Activated effector memory CD4-positive, alpha-beta T cell treated with Interleukin-2 at 50 U/mL for 16 hours (primary cell): ENCODE measurements around the gene KAZALD1.
"Not testable (repeated sequence)": the region's sequence is repeated elsewhere in the genome, so short reads cannot be mapped to it uniquely, and the experiment has no call there.

Source experiments
- DNase-seq: peaks from one replicate; pipeline ENCODE4 v3.0.0-alpha.2; 2020

The KAZALD1 gene

GRCh38 chr10:101031128-101031795 lies 30.5 kb upstream of the KAZALD1 start, which contains the start of the genes PDZD7 and SFXN3:
Gene PDZD7 (minus strand): TSS chr10:101031129. CDS start chr10:101030219, 910 bp downstream.
Gene SFXN3 (plus strand): TSS chr10:101031234. CDS start chr10:101034695, 3,461 bp downstream.
- DNase-seq: peak; percentile 95

GRCh38 chr10:101031796-101032636 lies 29.8 kb upstream of the KAZALD1 start:
- DNase-seq: peak; percentile 70

DNA sequence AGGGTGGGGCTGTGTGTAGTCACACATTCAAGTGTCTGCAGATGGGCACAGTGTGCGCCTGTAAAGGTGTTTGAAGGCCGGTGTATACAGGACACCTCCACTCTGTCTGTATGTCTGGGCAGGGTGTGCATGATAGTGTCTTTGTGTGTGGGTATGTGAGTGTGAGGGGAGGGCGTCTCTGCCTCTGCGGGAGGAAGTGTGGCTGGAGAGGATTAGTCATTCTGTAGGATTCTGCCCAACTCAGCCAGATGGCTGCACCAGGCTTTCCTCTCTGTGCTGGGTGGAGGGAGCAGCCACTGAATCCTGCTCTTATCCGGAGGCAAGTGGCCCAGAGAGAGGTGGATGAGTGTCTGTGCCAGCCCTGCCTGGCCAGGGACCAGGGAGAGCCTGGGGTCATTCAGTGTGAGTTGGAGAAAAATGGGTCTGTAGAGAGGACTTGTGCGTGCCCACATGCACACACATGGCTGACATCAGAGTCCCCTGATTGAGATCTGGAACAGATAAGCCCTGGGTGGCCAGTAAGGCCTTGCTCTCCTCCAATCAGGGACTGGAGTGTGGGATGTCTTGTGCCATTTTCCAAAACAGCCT lies 29.1 kb upstream of the KAZALD1 start:
- peak; percentile 40 for DNase-seq

DNA sequence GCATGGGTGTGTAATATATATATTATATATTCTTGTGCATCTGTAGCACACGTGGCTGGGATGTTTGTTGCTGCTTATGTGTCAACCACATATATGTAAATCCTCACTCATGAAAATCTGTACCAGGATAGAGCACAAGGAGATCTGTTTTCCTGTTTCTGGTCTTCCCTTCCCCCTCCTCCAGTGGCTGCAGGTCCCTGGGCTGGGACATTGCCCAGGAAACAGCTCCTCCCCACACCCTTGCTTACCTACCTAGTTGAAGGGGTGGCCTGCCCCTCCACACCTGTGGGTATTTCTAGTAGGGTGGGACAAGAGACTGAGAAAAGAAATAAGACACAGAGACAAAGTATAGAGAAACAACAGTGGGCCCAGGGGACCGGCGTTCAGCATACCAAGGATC lies 28.5 kb upstream of the KAZALD1 start:
- DNase-seq: no peak

- DNase-seq: not testable (repeated sequence)
These were observed 27.4 kb upstream of the KAZALD1 start for GRCh38 chr10:101034404-101034803.

DNA sequence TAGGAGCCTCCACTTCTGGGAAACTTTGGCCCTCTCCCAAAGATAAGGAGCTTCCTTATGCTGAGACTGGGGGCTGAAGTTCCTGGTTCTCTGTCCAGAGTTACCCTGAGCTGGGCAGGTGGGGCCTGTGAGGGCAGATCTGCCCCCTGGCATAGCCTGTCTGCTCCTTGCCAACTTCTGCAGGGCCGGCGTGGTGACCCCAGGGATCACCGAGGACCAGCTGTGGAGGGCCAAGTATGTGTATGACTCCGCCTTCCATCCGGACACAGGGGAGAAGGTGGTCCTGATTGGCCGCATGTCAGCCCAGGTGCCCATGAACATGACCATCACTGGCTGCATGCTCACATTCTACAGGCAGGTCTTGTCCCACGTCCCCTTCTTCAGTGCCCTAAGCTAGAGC lies 26.5 kb upstream of the KAZALD1 start:
- DNase-seq: no peak

DNA sequence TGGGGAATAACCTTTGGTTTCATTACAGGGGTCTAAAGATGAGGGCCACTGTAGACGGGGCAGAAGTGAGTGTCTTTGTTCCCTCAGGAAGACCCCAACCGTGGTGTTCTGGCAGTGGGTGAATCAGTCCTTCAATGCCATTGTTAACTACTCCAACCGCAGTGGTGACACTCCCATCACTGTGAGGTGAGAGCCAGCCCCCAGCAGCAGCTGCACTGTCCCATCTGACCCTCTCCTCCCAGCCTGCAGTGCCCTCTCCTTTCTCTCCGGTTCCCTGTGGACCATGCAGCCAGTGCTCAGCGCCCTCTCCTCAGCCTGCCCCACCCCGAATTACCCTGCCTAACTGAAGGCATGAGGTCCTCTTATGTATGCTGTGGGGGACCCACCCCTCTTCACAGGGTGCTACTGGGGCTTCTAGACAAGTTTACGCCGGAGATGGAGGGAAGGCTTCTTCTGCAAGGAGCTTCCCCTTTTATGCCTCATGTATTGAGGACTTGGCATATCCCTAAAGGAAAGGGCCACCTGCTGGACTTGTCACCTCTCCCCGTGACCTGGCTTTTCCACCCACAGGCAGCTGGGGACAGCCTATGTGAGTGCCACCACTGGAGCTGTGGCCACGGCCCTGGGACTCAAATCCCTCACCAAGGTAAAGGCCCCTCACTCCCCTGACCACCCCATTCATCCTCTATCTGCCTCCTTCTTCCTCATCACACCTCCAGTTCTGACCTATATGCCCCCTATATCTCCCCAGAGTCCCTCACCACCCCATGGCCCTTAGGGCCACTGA lies 25.7 kb upstream of the KAZALD1 start:
- no peak for DNase-seq

- no peak for DNase-seq
These were observed 25.1 kb upstream of the KAZALD1 start for GRCh38 chr10:101036726-101037125.

GRCh38 chr10:101038484-101038883 lies 23.3 kb upstream of the KAZALD1 start:
- no peak for DNase-seq

DNA sequence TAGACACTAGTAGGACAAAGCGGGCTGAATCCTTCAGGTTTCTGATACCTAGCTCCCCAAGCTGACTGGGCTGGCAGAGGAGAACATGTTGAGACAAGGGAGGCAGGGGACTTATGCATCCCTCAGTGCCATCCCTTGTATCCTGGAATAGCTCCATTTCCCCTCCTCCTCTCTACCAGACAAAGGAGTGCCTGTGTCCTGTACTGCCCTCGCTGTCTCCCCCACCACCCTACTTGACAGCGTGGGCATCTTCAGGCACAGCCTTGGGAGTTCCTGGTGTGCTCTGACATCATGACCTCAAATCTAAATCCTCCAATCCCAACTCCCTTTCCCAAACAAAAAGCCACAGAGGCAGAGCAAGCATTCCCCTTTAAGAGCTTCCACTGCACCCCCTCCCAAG lies 21.7 kb upstream of the KAZALD1 start:
- no peak for DNase-seq

DNA sequence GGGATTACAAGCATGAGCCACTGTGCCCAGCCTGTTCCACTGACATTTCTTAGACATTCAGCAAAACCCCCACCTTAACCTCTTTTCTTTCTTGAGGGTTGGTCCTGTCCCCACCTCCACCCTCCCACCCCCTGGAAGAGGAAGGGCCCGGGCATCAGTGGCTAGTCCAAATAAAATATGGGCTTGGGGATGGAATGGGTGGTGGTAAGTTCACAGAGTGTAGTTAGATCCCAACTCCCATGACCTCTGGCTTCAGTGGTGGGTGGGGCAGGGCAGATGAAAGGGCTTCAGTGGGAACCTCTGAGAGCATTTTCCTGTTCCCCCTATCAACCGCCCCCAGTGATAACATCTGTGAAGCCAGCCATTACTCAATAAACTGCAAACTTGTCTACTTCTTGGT lies 20.9 kb upstream of the KAZALD1 start:
- no peak for DNase-seq

- DNase-seq: peak; percentile 53
These were observed 20.5 kb upstream of the KAZALD1 start for GRCh38 chr10:101041252-101041761.

GRCh38 chr10:101042118-101042517 lies 19.7 kb upstream of the KAZALD1 start:
- DNase-seq: no peak

GRCh38 chr10:101042667-101043362 lies 19.0 kb upstream of the KAZALD1 start:
- peak; percentile 76 for DNase-seq

DNA sequence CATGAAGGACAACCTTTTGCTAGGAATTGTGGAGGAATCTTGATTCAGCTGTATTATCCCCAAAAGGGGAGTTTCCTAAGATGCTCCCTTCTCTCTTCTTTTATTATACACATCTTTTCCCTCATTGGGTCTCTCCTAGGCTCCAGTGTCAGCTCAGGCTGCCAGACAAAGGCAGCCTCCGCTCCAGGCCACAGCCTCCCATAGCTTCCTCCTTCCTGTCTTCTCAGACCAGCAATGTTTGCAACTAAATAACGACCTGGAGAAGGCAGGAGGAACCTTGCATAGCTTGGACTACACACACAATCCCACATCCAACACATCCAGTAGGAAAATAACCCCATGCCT lies 18.5 kb upstream of the KAZALD1 start:
- no peak for DNase-seq

- no peak for DNase-seq
These were observed 17.7 kb upstream of the KAZALD1 start for GRCh38 chr10:101044117-101044516.

GRCh38 chr10:101046332-101047238 lies 15.2 kb upstream of the KAZALD1 start:
- DNase-seq: no peak

- no peak for DNase-seq
These were observed 14.5 kb upstream of the KAZALD1 start for GRCh38 chr10:101047268-101047667.

DNA sequence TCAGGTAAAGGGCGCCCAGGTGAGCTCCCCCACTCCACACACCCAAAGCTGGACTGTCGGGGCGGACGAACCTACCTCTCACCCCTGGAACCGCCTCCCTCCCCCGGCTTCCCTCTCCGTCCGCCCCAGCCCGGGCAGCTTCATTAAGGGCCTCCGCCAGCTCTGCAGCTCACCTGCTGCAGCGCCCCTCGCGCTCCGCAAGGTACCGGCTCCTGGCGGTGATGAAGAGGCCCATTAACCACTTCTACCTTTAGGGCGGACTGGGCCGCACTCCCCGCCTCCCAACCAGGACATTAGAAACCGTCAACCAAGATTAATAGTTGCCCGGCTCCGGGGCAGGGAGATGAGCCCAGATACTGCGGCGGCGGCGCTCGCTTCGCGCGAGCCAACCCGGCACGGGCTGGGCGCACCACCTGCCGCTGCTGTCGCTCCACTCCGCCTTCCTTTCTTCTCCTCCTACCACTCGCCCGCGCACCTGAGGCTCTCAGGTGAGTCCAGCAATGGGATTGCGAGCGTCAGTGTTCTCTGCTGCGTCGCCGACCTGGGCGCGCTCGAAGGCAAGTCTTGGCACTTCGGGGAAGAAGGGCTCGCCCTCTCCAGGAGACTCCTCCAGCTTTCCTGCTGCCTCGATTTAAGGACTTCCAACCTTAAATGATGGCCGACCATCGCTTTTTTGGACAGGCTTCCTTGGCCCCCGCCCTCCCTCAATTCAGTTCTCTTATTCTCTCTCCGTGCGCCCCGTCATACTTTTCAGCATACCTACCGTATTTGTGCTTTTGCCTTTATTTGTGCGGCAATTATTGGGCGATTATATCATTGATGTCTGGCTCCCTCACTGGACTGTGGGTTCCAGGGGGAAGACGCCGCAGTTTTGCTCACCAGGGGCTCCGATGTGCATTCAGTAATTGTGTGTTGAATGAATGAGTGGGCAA lies 13.6 kb upstream of the KAZALD1 start:
- DNase-seq: no peak
